ENCODE measurements around the gene VIM.

Gene VIM

DNA sequence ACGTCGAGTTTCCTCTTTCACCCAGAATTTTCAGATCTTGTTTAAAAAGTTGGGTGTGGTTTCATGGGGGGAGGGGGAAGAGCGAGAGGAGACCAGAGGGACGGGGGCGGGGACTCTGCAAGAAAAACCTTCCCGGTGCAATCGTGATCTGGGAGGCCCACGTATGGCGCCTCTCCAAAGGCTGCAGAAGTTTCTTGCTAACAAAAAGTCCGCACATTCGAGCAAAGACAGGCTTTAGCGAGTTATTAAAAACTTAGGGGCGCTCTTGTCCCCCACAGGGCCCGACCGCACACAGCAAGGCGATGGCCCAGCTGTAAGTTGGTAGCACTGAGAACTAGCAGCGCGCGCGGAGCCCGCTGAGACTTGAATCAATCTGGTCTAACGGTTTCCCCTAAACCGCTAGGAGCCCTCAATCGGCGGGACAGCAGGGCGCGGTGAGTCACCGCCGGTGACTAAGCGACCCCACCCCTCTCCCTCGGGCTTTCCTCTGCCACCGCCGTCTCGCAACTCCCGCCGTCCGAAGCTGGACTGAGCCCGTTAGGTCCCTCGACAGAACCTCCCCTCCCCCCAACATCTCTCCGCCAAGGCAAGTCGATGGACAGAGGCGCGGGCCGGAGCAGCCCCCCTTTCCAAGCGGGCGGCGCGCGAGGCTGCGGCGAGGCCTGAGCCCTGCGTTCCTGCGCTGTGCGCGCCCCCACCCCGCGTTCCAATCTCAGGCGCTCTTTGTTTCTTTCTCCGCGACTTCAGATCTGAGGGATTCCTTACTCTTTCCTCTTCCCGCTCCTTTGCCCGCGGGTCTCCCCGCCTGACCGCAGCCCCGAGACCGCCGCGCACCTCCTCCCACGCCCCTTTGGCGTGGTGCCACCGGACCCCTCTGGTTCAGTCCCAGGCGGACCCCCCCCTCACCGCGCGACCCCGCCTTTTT, at the start of gene VIM (continued):
- TF ChIP-seq ZNF2 (tag by site-specific recombination; IDR thresholded peaks at IDR 0.05): peak; percentile 86
- TF ChIP-seq ZNF366 (tag by site-specific recombination; conservative IDR thresholded peaks at IDR 0.05): peak; percentile 98
- TF ChIP-seq ZNF555 (tag by site-specific recombination; conservative IDR thresholded peaks at IDR 0.05): no peak
- no peak for TF ChIP-seq ZNF549 (tag by site-specific recombination; IDR thresholded peaks at IDR 0.05)
- TF ChIP-seq ZNF341 (tag by site-specific recombination; IDR thresholded peaks at IDR 0.05; ENCODE audit: low read depth): peak; percentile 82
- TF ChIP-seq EGR2 (tag by site-specific recombination; IDR thresholded peaks at IDR 0.05; ENCODE audit: low read depth): no peak
- peak; percentile 94 for TF ChIP-seq KLF16 (tag by site-specific recombination; IDR thresholded peaks at IDR 0.05)
- TF ChIP-seq ZNF629 (tag by site-specific recombination; IDR thresholded peaks at IDR 0.05): peak; percentile 92
- TF ChIP-seq ZNF239 (tag by site-specific recombination; IDR thresholded peaks at IDR 0.05): 0 out of 2 replicates have a peak, but pooled peaks have one; percentile 17
- no peak for TF ChIP-seq ZNF280D (tag by site-specific recombination; IDR thresholded peaks at IDR 0.05)
- TF ChIP-seq ZNF600 (tag by site-specific recombination; IDR thresholded peaks at IDR 0.05): peak; percentile 87
- no peak for TF ChIP-seq ZNF274 (IDR thresholded peaks at IDR 0.05; ENCODE audit: low read length)
- TF ChIP-seq ZNF274 (tag by site-specific recombination; IDR thresholded peaks at IDR 0.05; ENCODE audit: borderline replicate concordance): no peak
- TF ChIP-seq ZNF704 (tag by site-specific recombination; IDR thresholded peaks at IDR 0.05): no peak
- TF ChIP-seq ZNF747 (tag by site-specific recombination; IDR thresholded peaks at IDR 0.05): no peak
- TF ChIP-seq OSR2 (tag by site-specific recombination; IDR thresholded peaks at IDR 0.05): peak; percentile 87
- TF ChIP-seq ZNF76 (tag by site-specific recombination; IDR thresholded peaks at IDR 0.05; ENCODE audit: borderline replicate concordance, low read depth): peak; percentile 63
- TF ChIP-seq ZIC2 (tag by site-specific recombination; IDR thresholded peaks at IDR 0.05): peak; percentile 92
- TF ChIP-seq ZBTB20 (tag by site-specific recombination; IDR thresholded peaks at IDR 0.05): no peak; the same call in none of the 2 replicates
- TF ChIP-seq YY1 (tag by site-specific recombination; IDR thresholded peaks at IDR 0.05): no peak; the same call in 1 of the 2 replicates
- TF ChIP-seq, protein P1, sequence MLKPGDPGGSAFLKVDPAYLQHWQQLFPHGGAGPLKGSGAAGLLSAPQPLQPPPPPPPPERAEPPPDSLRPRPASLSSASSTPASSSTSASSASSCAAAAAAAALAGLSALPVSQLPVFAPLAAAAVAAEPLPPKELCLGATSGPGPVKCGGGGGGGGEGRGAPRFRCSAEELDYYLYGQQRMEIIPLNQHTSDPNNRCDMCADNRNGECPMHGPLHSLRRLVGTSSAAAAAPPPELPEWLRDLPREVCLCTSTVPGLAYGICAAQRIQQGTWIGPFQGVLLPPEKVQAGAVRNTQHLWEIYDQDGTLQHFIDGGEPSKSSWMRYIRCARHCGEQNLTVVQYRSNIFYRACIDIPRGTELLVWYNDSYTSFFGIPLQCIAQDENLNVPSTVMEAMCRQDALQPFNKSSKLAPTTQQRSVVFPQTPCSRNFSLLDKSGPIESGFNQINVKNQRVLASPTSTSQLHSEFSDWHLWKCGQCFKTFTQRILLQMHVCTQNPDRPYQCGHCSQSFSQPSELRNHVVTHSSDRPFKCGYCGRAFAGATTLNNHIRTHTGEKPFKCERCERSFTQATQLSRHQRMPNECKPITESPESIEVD (tag by site-specific recombination; IDR thresholded peaks at IDR 0.05): 0 out of 2 replicates have a peak, but pooled peaks have one; percentile 5
- no peak for TF ChIP-seq ZNF138 (tag by site-specific recombination; IDR thresholded peaks at IDR 0.05; ENCODE audit: borderline replicate concordance)
- peak; percentile 98 for TF ChIP-seq KLF8 (tag by site-specific recombination; IDR thresholded peaks at IDR 0.05)
- peak; percentile 89 for TF ChIP-seq ZNF660 (tag by site-specific recombination; IDR thresholded peaks at IDR 0.05)
- TF ChIP-seq ZNF132 (tag by site-specific recombination; IDR thresholded peaks at IDR 0.05; ENCODE audit: borderline replicate concordance): no peak
- no peak for TF ChIP-seq ZNF701 (tag by site-specific recombination; IDR thresholded peaks at IDR 0.05)
- TF ChIP-seq ZSCAN16 (tag by site-specific recombination; IDR thresholded peaks at IDR 0.05): 0 out of 2 replicates have a peak, but pooled peaks have one; percentile 25
- no peak; the same call in 1 of the 2 replicates for TF ChIP-seq GLI4 (tag by site-specific recombination; IDR thresholded peaks at IDR 0.05)
- TF ChIP-seq BCL11B (tag by site-specific recombination; IDR thresholded peaks at IDR 0.05; ENCODE audit: low read depth): peak; percentile 88
- TF ChIP-seq ZNF670 (tag by site-specific recombination; IDR thresholded peaks at IDR 0.05; ENCODE audit: low read depth): no peak
- TF ChIP-seq ZBTB7A (tag by site-specific recombination; IDR thresholded peaks at IDR 0.05; ENCODE audit: low read depth): peak; percentile 93
- TF ChIP-seq, protein P2, sequence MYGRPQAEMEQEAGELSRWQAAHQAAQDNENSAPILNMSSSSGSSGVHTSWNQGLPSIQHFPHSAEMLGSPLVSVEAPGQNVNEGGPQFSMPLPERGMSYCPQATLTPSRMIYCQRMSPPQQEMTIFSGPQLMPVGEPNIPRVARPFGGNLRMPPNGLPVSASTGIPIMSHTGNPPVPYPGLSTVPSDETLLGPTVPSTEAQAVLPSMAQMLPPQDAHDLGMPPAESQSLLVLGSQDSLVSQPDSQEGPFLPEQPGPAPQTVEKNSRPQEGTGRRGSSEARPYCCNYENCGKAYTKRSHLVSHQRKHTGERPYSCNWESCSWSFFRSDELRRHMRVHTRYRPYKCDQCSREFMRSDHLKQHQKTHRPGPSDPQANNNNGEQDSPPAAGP (tag by site-specific recombination; IDR thresholded peaks at IDR 0.05): peak; percentile 91
- TF ChIP-seq ZNF394 (tag by site-specific recombination; IDR thresholded peaks at IDR 0.05; ENCODE audit: borderline replicate concordance): peak; percentile 73
- no peak for TF ChIP-seq ZNF560 (tag by site-specific recombination; IDR thresholded peaks at IDR 0.05; ENCODE audit: borderline replicate concordance)

All from HEK293 (cell line).